ENCODE results near the gene CD68.
A peak's percentile ranks its signal among the peaks of the same experiment; 100 is the strongest.

CD68 gene, protein sequence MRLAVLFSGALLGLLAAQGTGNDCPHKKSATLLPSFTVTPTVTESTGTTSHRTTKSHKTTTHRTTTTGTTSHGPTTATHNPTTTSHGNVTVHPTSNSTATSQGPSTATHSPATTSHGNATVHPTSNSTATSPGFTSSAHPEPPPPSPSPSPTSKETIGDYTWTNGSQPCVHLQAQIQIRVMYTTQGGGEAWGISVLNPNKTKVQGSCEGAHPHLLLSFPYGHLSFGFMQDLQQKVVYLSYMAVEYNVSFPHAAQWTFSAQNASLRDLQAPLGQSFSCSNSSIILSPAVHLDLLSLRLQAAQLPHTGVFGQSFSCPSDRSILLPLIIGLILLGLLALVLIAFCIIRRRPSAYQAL
- total RNA-seq = 0 to 0.75 (median 0) reads per million in 9 experiments

- H3K9me3 Mint-ChIP-seq = no peaks in the 10 kb centered on the region
- H3K4me1 Mint-ChIP-seq (ENCODE audit: low read depth in 2 of 2) = peaks cover 36 to 48% of the 10 kb centered on the region in 2 donors
- DNase-seq (no peak), ATAC-seq (replicated peaks) (peak; percentile 27)
- H3K4me3 Mint-ChIP-seq = peak within 1 kb of the TSS; percentile 50 to 64
- no peaks in the 10 kb centered on the region for H3K27me3 Mint-ChIP-seq
- peaks cover 75% of the 10 kb centered on the region for H3K36me3 Mint-ChIP-seq (ENCODE audit: insufficient read depth)
- H3K27ac Mint-ChIP-seq = peak within 1 kb of the TSS; percentile 86 to 94
These were observed at the start of gene CD68 for GRCh38 chr17:7579001-7579833. Gene CD68 (plus strand): TSS chr17:7579638. CDS start chr17:7579678, 40 bp downstream.

GRCh38 chr17:7530023-7530900 is 49.2 kb upstream of the CD68 start:
- Mint-ChIP-seq H3K4me3 (no peak overlapping the region), H3K4me1 (ENCODE audit: low read depth in 2 of 2) (no peaks in the 10 kb centered on the region), H3K36me3 (ENCODE audit: insufficient read depth) (peaks cover 4% of the 10 kb centered on the region), H3K27ac (no peak overlapping the region), H3K9me3 (no peaks in the 10 kb centered on the region), H3K27me3 (no peaks in the 10 kb centered on the region)
- ATAC-seq (replicated peaks) (no peak), DNase-seq (no peak)

- H3K27ac Mint-ChIP-seq = no peak overlapping the region
- H3K36me3 Mint-ChIP-seq (ENCODE audit: insufficient read depth) = peaks cover 3% of the 10 kb centered on the region
- H3K27me3 Mint-ChIP-seq = peaks cover 0 to 9% of the 10 kb centered on the region in 2 donors
- ATAC-seq (replicated peaks) (no peak), DNase-seq (no peak)
- peaks cover 0 to 3% of the 10 kb centered on the region in 2 donors for H3K9me3 Mint-ChIP-seq
- no peaks in the 10 kb centered on the region for H3K4me1 Mint-ChIP-seq (ENCODE audit: low read depth in 2 of 2)
- H3K4me3 Mint-ChIP-seq = no peak overlapping the region
These were observed 41.4 kb upstream of the CD68 start for GRCh38 chr17:7538050-7538449.

GRCh38 chr17:7538891-7539545 is 40.4 kb upstream of the CD68 start:
- H3K4me1 Mint-ChIP-seq (ENCODE audit: low read depth in 2 of 2) = no peaks in the 10 kb centered on the region
- DNase-seq = no peak
- H3K9me3 Mint-ChIP-seq = peaks cover 0 to 3% of the 10 kb centered on the region in 2 donors
- H3K4me3 Mint-ChIP-seq = no peak overlapping the region
- H3K27ac Mint-ChIP-seq = no peak overlapping the region
- ATAC-seq (replicated peaks) = no peak
- peaks cover 3% of the 10 kb centered on the region for H3K36me3 Mint-ChIP-seq (ENCODE audit: insufficient read depth)
- peaks cover 0 to 9% of the 10 kb centered on the region in 2 donors for H3K27me3 Mint-ChIP-seq

- no peaks in the 10 kb centered on the region for H3K4me1 Mint-ChIP-seq (ENCODE audit: low read depth in 2 of 2)
- peaks cover 0 to 9% of the 10 kb centered on the region in 2 donors for H3K27me3 Mint-ChIP-seq
- ATAC-seq (replicated peaks) = no peak
- DNase-seq = no peak
- H3K36me3 Mint-ChIP-seq (ENCODE audit: insufficient read depth) = peaks cover 3% of the 10 kb centered on the region
- no peak overlapping the region for H3K4me3 Mint-ChIP-seq
- H3K9me3 Mint-ChIP-seq = peaks cover 0 to 3% of the 10 kb centered on the region in 2 donors
- H3K27ac Mint-ChIP-seq = no peak overlapping the region
These were observed 38.3 kb upstream of the CD68 start for GRCh38 chr17:7541074-7541621.

DNA sequence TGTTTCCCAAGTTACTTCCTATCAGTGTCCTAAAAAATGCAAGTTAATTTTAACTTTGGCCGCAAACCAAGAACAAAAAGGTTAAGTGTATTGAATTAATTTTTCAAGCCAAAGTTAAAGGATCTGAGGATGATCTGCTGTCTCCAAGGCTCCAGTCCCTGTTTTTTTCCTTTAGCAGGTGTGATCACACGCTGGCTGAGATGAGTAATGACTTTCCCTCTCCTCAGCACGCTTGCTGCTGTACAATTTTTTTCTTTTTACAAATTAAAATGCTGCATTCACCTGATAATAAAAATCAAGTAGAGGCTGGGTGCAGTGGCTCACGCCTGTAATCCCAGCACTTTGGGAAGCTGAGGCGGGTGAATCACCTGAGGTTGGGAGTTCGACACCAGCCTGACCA is 34.5 kb upstream of the CD68 start:
- DNase-seq (no peak), ATAC-seq (replicated peaks) (no peak)
- no peak overlapping the region for H3K4me3 Mint-ChIP-seq
- H3K27ac Mint-ChIP-seq = no peak overlapping the region
- H3K36me3 Mint-ChIP-seq (ENCODE audit: insufficient read depth) = peaks cover 5% of the 10 kb centered on the region
- no peaks in the 10 kb centered on the region for H3K27me3 Mint-ChIP-seq
- peaks cover 14 to 18% of the 10 kb centered on the region in 2 donors for H3K4me1 Mint-ChIP-seq (ENCODE audit: low read depth in 2 of 2)
- no peaks in the 10 kb centered on the region for H3K9me3 Mint-ChIP-seq

- Mint-ChIP-seq H3K27me3 (no peaks in the 10 kb centered on the region), H3K36me3 (ENCODE audit: insufficient read depth) (peaks cover 10% of the 10 kb centered on the region), H3K9me3 (no peaks in the 10 kb centered on the region), H3K27ac (peak within 1 kb of the TSS; percentile 91 to 94), H3K4me3 (peak within 1 kb of the TSS; percentile 74 to 87), H3K4me1 (ENCODE audit: low read depth in 2 of 2) (peaks cover 33 to 42% of the 10 kb centered on the region in 2 donors)
- DNase-seq = peak in 2 of 3 experiments; percentile 23 to 27
- ATAC-seq (replicated peaks) = peak; percentile 59
These were observed 30.6 kb upstream of the CD68 start, which contains the start of gene TNFSF12 for GRCh38 chr17:7548585-7549400. Gene TNFSF12 (plus strand): TSS chr17:7549058. CDS start chr17:7549154, 96 bp downstream.

DNA sequence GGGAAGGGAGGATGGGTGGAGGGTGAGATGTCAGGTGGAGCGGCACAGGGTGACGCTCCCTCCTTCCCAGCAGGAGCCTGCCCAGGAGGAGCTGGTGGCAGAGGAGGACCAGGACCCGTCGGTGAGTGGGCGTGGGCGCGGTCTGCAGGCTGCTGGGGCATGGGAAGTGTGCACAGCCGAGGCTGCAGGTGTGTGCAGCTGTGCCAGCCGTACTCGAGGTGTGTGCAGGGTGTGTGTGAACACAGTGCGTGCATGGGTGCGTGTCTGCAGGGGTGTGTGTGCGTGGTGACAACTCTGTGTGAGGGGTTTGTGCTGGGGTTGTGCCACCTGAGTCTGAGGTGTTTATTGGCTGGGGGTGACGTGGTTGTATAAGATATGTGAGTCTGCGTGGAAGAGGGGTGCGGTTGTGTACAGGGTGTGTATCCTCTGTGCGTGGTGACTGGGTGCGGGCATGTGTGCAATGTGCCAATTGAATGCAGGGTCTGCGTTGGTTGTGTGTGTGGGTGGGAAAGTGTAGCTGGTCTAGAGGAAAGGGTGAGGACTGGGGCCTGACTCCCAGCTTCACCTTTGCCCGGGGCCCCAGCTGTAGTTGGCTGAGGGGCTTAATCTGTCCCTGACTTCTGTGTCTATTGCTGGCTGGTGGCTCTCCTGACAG is 29.9 kb upstream of the CD68 start:
- DNase-seq = peak in 1 of 3 experiments; percentile 24
- H3K4me1 Mint-ChIP-seq (ENCODE audit: low read depth in 2 of 2) = peaks cover 35 to 44% of the 10 kb centered on the region in 2 donors
- peaks cover 10% of the 10 kb centered on the region for H3K36me3 Mint-ChIP-seq (ENCODE audit: insufficient read depth)
- peak overlapping the region; percentile 3 to 94 for H3K27ac Mint-ChIP-seq
- ATAC-seq (replicated peaks) = peak; percentile 54
- peak overlapping the region; percentile 74 to 87 for H3K4me3 Mint-ChIP-seq
- no peaks in the 10 kb centered on the region for H3K9me3 Mint-ChIP-seq
- no peaks in the 10 kb centered on the region for H3K27me3 Mint-ChIP-seq

- DNase-seq (no peak), ATAC-seq (replicated peaks) (no peak)
- Mint-ChIP-seq H3K27ac (peak overlapping the region; percentile 3 to 94), H3K36me3 (ENCODE audit: insufficient read depth) (peaks cover 10% of the 10 kb centered on the region), H3K4me1 (ENCODE audit: low read depth in 2 of 2) (peaks cover 40 to 45% of the 10 kb centered on the region in 2 donors), H3K4me3 (peak overlapping the region; percentile 74 to 87), H3K27me3 (no peaks in the 10 kb centered on the region), H3K9me3 (no peaks in the 10 kb centered on the region)
These were observed 29.1 kb upstream of the CD68 start for GRCh38 chr17:7550344-7550743.

GRCh38 chr17:7551396-7551795 is 28.0 kb upstream of the CD68 start:
- DNase-seq = no peak
- no peaks in the 10 kb centered on the region for H3K27me3 Mint-ChIP-seq
- peak overlapping the region; percentile 1 to 94 for H3K27ac Mint-ChIP-seq
- ATAC-seq (replicated peaks) = no peak
- no peaks in the 10 kb centered on the region for H3K9me3 Mint-ChIP-seq
- peaks cover 44 to 49% of the 10 kb centered on the region in 2 donors for H3K4me1 Mint-ChIP-seq (ENCODE audit: low read depth in 2 of 2)
- H3K4me3 Mint-ChIP-seq = no peak overlapping the region
- H3K36me3 Mint-ChIP-seq (ENCODE audit: insufficient read depth) = peaks cover 11% of the 10 kb centered on the region

- peaks cover 46% of the 10 kb centered on the region in 2 donors for H3K4me1 Mint-ChIP-seq (ENCODE audit: low read depth in 2 of 2)
- peak overlapping the region; percentile 67 to 94 for H3K27ac Mint-ChIP-seq
- peaks cover 15% of the 10 kb centered on the region for H3K36me3 Mint-ChIP-seq (ENCODE audit: insufficient read depth)
- ATAC-seq (replicated peaks) (peak; percentile 67), DNase-seq (no peak)
- peak overlapping the region; percentile 13 to 25 for H3K4me3 Mint-ChIP-seq
- H3K9me3 Mint-ChIP-seq = no peaks in the 10 kb centered on the region
- H3K27me3 Mint-ChIP-seq = no peaks in the 10 kb centered on the region
These were observed 26.8 kb upstream of the CD68 start for GRCh38 chr17:7552621-7553051.

Measured in effector memory CD8-positive, alpha-beta T cell (primary cell).